Measurements from ENCODE around the gene CASP10.
"Not testable (repeated sequence)": the region's sequence is repeated elsewhere in the genome, so short reads cannot be mapped to it uniquely, and the experiment has no call there.

DNA sequence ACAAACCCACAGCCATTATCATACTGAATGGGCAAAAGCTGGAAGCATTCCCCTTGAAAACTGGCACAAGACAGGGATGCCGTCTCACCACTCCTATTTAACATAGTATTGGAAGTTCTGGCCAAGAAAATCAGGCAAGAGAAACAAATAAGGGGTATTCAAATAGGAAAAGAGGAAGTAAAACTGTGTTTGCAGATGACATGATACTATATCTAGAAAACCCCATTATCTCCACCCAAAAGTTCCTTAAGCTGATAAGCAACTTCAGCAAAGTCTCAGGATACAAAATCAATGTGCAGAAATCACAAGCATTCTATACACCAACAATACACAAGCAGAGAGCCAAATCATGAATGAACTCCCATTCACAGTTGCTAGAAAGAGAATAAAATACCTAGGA, 14.4 kb upstream of the CASP10 start:
- TF ChIP-seq, protein P1, sequence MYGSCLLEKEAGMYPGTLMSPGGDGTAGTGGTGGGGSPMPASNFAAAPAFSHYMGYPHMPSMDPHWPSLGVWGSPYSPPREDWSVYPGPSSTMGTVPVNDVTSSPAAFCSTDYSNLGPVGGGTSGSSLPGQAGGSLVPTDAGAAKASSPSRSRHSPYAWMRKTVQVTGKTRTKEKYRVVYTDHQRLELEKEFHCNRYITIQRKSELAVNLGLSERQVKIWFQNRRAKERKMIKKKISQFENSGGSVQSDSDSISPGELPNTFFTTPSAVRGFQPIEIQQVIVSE (CRISPR knock-in tag; IDR thresholded peaks at IDR 0.05; ENCODE audit: borderline replicate concordance), result not testable (repeated sequence)
- TF ChIP-seq, protein P2, sequence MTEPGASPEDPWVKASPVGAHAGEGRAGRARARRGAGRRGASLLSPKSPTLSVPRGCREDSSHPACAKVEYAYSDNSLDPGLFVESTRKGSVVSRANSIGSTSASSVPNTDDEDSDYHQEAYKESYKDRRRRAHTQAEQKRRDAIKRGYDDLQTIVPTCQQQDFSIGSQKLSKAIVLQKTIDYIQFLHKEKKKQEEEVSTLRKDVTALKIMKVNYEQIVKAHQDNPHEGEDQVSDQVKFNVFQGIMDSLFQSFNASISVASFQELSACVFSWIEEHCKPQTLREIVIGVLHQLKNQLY (CRISPR knock-in tag; IDR thresholded peaks at IDR 0.05), result not testable (repeated sequence)
- TF ChIP-seq RORB (CRISPR knock-in tag; IDR thresholded peaks at IDR 0.05); ELF4 (CRISPR knock-in tag; IDR thresholded peaks at IDR 0.05; ENCODE audit: low read depth); IRF2 (CRISPR knock-in tag; IDR thresholded peaks at IDR 0.05; ENCODE audit: borderline replicate concordance, low read depth); CREB1 (CRISPR knock-in tag; IDR thresholded peaks at IDR 0.05); ZBTB21 (CRISPR knock-in tag; IDR thresholded peaks at IDR 0.05; ENCODE audit: borderline replicate concordance); GABPB1 (CRISPR knock-in tag; IDR thresholded peaks at IDR 0.05): not testable (repeated sequence)
- TF ChIP-seq, protein P3, sequence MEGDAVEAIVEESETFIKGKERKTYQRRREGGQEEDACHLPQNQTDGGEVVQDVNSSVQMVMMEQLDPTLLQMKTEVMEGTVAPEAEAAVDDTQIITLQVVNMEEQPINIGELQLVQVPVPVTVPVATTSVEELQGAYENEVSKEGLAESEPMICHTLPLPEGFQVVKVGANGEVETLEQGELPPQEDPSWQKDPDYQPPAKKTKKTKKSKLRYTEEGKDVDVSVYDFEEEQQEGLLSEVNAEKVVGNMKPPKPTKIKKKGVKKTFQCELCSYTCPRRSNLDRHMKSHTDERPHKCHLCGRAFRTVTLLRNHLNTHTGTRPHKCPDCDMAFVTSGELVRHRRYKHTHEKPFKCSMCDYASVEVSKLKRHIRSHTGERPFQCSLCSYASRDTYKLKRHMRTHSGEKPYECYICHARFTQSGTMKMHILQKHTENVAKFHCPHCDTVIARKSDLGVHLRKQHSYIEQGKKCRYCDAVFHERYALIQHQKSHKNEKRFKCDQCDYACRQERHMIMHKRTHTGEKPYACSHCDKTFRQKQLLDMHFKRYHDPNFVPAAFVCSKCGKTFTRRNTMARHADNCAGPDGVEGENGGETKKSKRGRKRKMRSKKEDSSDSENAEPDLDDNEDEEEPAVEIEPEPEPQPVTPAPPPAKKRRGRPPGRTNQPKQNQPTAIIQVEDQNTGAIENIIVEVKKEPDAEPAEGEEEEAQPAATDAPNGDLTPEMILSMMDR (IDR thresholded peaks at IDR 0.05), result not testable (repeated sequence)
- TF ChIP-seq, protein P4, sequence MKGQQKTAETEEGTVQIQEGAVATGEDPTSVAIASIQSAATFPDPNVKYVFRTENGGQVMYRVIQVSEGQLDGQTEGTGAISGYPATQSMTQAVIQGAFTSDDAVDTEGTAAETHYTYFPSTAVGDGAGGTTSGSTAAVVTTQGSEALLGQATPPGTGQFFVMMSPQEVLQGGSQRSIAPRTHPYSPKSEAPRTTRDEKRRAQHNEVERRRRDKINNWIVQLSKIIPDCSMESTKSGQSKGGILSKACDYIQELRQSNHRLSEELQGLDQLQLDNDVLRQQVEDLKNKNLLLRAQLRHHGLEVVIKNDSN (CRISPR knock-in tag; IDR thresholded peaks at IDR 0.05), result not testable (repeated sequence)
- TF ChIP-seq, protein P5, sequence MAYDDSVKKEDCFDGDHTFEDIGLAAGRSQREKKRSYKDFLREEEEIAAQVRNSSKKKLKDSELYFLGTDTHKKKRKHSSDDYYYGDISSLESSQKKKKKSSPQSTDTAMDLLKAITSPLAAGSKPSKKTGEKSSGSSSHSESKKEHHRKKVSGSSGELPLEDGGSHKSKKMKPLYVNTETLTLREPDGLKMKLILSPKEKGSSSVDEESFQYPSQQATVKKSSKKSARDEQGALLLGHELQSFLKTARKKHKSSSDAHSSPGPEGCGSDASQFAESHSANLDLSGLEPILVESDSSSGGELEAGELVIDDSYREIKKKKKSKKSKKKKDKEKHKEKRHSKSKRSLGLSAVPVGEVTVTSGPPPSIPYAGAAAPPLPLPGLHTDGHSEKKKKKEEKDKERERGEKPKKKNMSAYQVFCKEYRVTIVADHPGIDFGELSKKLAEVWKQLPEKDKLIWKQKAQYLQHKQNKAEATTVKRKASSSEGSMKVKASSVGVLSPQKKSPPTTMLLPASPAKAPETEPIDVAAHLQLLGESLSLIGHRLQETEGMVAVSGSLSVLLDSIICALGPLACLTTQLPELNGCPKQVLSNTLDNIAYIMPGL (CRISPR knock-in tag; IDR thresholded peaks at IDR 0.05), result not testable (repeated sequence)
- TF ChIP-seq, protein P6, sequence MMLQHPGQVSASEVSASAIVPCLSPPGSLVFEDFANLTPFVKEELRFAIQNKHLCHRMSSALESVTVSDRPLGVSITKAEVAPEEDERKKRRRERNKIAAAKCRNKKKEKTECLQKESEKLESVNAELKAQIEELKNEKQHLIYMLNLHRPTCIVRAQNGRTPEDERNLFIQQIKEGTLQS (CRISPR knock-in tag; conservative IDR thresholded peaks at IDR 0.05), result not testable (repeated sequence)

Measured in WTC11 (cell line).